Pancreas (tissue), 10 donors: Measurements from ENCODE around the gene INTS14. TPM values are rescaled to one million over a fixed set of nuclear protein-coding genes. Genes with fewer than 3 reads are reported as not detected.

Source experiments
- ATAC-seq, 4 donors: fragments of 200-7000 bp; cut with Tn5 transposase; one replicate each; pipeline versions ENCODE4 v1.8.0 to v1.9.1; 2020; ENCODE audit warnings: mild to moderate bottlenecking in 4 of 4, moderate library complexity in 4 of 4
- DNase-seq, 6 donors: peaks; one replicate each; pipeline ENCODE4 v3.0.0-alpha.2; 2020
- FAIRE-seq: peaks from 2 replicates; lab custom pipeline; 2012; peaks lifted over from hg19 to GRCh38; lab: Jason Lieb, UNC
- H3K27ac ChIP-seq, 4 donors: fragments of 200-600 bp; sonication (generic); 1 replicate in 3 of 4; 2 replicates in 1 of 4; pipeline versions ENCODE4 v1.5.0 to v1.8.0; 2020
- H3K27me3 ChIP-seq, 4 donors: fragments of 200-600 bp; one replicate each; pipeline ENCODE4 v1.8.0; 2021
- H3K36me3 ChIP-seq, 3 donors: fragments of 200-600 bp; sonication (generic) in 1 of 3; one replicate each; pipeline versions ENCODE4 v1.5.0 to v1.8.0; 2020 to 2021
- H3K4me1 ChIP-seq, 3 donors: fragments of 200-600 bp; one replicate each; pipeline ENCODE4 v1.8.0; 2021
- H3K4me3 ChIP-seq, 4 donors: fragments of 200-600 bp; sonication (generic) in 2 of 4; one replicate each; pipeline versions ENCODE4 v1.5.0 to v1.8.0; 2020 to 2021
- H3K9me3 ChIP-seq, 4 donors: fragments of 200-600 bp; one replicate each; pipeline ENCODE4 v1.8.0; 2021
- CTCF ChIP-seq, 4 donors: fragments of 200-600 bp; sonication (generic) in 3 of 4; IDR thresholded peaks; one replicate each; pipeline versions ENCODE4 v1.5.0 to v1.8.0; 2021; ENCODE audit warnings: antibody characterized with exemption in 4 of 4
- WGBS, 2 donors: extraction: QIAGEN DNeasy Blood & Tissue Kit; methylation state at CpG; one replicate each; pipeline ENCODE4 v1.1.7; 2013; 5-methylcytosine and 5-hydroxymethylcytosine counted together
- intact Hi-C, 3 donors: fragments of 100-400 bp; cut with DNase I; formaldehyde crosslinking; loops; one replicate each; pipeline versions ENCODE4 v1.11.1 to v1.14.2; 2022
- polyA plus RNA-seq, 2 donors: library from polyadenylated mRNA; stranded (reverse); fragments of 200-250 nt; gene quantifications; one replicate each; pipeline ENCODE4 v1.2.3, GENCODE V29; 2013
- total RNA-seq, 6 donors: library from RNA; stranded (reverse); fragmentation: NEBNext Ultra II Directional in 4 of 6; extraction: Animal tissue kit (Norgen Biotek cat#: 25700) in 4 of 6; gene quantifications; one replicate each; pipeline versions ENCODE4 v1.2.1 to v1.2.4, GENCODE V29; 2021 to 2023
- donor health status: healthy with polysubstance abuse.
- donor health status: DM: no; HTN: no; CAD: no; lungs with moderate emphysema.
- donor health status: DM: no; HTN: no; CAD: no.
- donor health status: control.
- donor health status: control.
- donor health status: Bipolar disorder and iron deficiency.
- donor health status: DM: yes; HTN: yes; CAD: no.
- donor health status: DM: no; HTN: no; CAD: no.
- donor health status: DM: no; HTN: no; CAD: no.
- donor health status: DM: yes; HTN: yes; CAD: no.

INTS14 gene
- total and polyA plus RNA-seq, 8 donors: 11.0 to 25.0 (median 13.5) TPM

GRCh38 chr15:65653801-65654521 lies 43.0 kb upstream of the INTS14 start:
- no peaks in the 10 kb centered on the region for H3K9me3 ChIP-seq
- WGBS, 2 donors: 85 to 97% methylated on average over 5 of the region's 5 CpGs
- H3K4me1 ChIP-seq: no peaks in the 10 kb centered on the region
- no peaks in the 10 kb centered on the region for H3K27me3 ChIP-seq
- FAIRE-seq (no peak), ATAC-seq (no peak), DNase-seq (no peak)
- no peak overlapping the region for H3K27ac ChIP-seq
- peaks cover 0 to 3% (median 3%) of the 10 kb centered on the region in 3 donors for H3K36me3 ChIP-seq
- H3K4me3 ChIP-seq: no peak overlapping the region
- intact Hi-C loops: no loop called here
- TF ChIP-seq CTCF (IDR thresholded peaks at IDR 0.05): no peak

GRCh38 chr15:65653341-65653740 lies 42.4 kb upstream of the INTS14 start:
- H3K36me3 ChIP-seq: peaks cover 0 to 3% (median 2%) of the 10 kb centered on the region in 3 donors
- H3K27me3 ChIP-seq: no peaks in the 10 kb centered on the region
- FAIRE-seq (no peak), DNase-seq (no peak), ATAC-seq (no peak)
- no peaks in the 10 kb centered on the region for H3K9me3 ChIP-seq
- intact Hi-C loops: no loop called here
- H3K4me1 ChIP-seq: no peaks in the 10 kb centered on the region
- no peak overlapping the region for H3K4me3 ChIP-seq
- no peak overlapping the region for H3K27ac ChIP-seq
- TF ChIP-seq CTCF (IDR thresholded peaks at IDR 0.05): no peak

DNA sequence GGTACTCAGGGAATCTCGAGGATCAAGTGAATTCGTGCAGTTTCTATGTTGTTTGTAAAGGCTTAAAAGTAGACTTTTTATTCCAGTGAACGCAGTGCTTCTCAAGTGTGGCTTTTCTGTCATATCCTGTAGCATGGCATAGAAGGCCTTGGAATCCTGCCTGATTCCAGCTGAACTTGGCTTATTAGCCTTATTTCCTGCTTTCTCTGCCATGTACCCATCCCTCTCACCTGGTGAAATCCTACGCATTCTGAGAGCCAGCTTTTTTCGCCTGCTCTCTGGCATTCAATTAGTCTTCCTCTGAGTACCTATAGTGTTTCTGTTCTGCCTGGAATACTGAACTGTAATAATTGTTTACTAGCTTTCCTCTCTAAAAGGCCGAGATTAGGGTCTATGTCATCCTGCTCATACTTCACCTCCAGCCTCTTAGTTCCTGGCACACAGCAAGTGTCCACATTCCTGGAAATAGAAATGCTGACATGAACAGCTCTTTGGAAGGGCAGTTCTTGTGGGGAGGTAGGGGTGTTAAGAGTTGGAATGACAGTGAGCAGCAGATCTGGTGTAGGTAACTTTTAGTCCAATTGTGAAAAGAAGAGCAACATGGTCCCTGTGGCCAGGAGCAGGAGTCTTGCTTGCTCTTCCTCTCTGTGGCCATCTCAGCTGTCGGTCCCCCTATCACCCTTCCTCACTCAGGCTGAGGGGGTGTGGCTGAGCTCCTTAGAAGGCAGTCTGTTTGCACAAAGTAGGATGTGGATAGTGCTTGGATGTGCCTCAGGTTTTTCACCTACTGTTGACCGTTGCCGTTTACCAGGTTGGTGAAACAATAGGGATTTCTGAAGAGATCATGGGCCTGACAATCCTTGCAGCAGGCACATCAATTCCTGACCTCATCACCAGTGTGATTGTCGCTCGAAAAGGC lies 41.2 kb upstream of the INTS14 start:
- intact Hi-C loops: no loop called here
- Histone ChIP-seq H3K9me3 (no peaks in the 10 kb centered on the region), H3K27ac (no peak overlapping the region), H3K36me3 (peaks cover 0 to 3% (median 0%) of the 10 kb centered on the region in 3 donors), H3K4me3 (no peak overlapping the region), H3K27me3 (no peaks in the 10 kb centered on the region), H3K4me1 (no peaks in the 10 kb centered on the region)
- peak in 2 of 4 donors; percentile 14 to 38 for ATAC-seq
- no peak for TF ChIP-seq CTCF (IDR thresholded peaks at IDR 0.05)
- 75 to 80% methylated on average over 11 of the region's 11 CpGs for WGBS, 2 donors
- FAIRE-seq: no peak
- DNase-seq: no peak

DNA sequence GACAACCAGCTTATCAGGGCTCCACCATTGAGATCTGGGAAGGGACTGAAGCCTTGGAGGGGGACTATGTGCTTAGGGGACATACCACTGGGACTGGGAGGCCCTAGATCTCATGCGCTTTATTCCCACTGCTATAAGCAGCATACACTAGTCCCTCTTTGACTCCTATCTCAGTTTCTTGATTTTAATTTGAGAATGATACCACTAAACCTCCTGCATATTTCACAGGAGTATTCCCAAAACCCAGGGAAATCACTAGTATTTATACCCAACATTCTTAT lies 40.1 kb upstream of the INTS14 start:
- no peak overlapping the region for H3K27ac ChIP-seq
- H3K27me3 ChIP-seq: no peaks in the 10 kb centered on the region
- FAIRE-seq: no peak
- intact Hi-C loops: no loop called here
- 95 to 97% methylated on average over 1 of the region's 1 CpG for WGBS, 2 donors
- no peak for ATAC-seq
- H3K4me3 ChIP-seq: no peak overlapping the region
- no peaks in the 10 kb centered on the region for H3K4me1 ChIP-seq
- H3K9me3 ChIP-seq: no peaks in the 10 kb centered on the region
- no peak for DNase-seq
- TF ChIP-seq CTCF (IDR thresholded peaks at IDR 0.05): no peak
- peaks cover 0 to 3% (median 0%) of the 10 kb centered on the region in 3 donors for H3K36me3 ChIP-seq
